GM12892 (cell line): ENCODE measurements around the gene TMEM151A.

ENCODE experiments used
- DNase-seq: peaks from one replicate; pipeline ENCODE4 v3.0.0; 2011; ENCODE audit not compliant: insufficient read length
- FAIRE-seq: peaks from 2 replicates; lab custom pipeline; 2011; peaks lifted over from hg19 to GRCh38; lab: Jason Lieb, UNC
- POLR2A ChIP-seq: IDR thresholded peaks from 2 replicates; pipeline ENCODE4 v1.6.1; 2011; ENCODE audit warnings: low read depth, low read length, control low read depth
- POLR2AphosphoS5 ChIP-seq: IDR thresholded peaks from 2 replicates; pipeline ENCODE4 v1.6.1; 2011; ENCODE audit warnings: low read depth, low read length, control low read depth
- TAF1 ChIP-seq: IDR thresholded peaks from 2 replicates; pipeline ENCODE4 v1.6.1; 2011; ENCODE audit warnings: low read depth, mild to moderate bottlenecking, control low read depth, low read length, borderline replicate concordance

Gene TMEM151A

GRCh38 chr11:66325263-66325671, 33.6 kb downstream of the TMEM151A start:
- DNase-seq: no peak
- no peak for TF ChIP-seq TAF1
- TF ChIP-seq POLR2A: no peak
- no peak for TF ChIP-seq POLR2AphosphoS5
- FAIRE-seq: no peak

GRCh38 chr11:66326261-66327111, 34.8 kb downstream of the TMEM151A start:
- no peak for FAIRE-seq
- TF ChIP-seq TAF1: no peak
- no peak for TF ChIP-seq POLR2A
- no peak for TF ChIP-seq POLR2AphosphoS5

GRCh38 chr11:66327171-66328030, 35.7 kb downstream of the TMEM151A start:
- FAIRE-seq: no peak
- TF ChIP-seq POLR2AphosphoS5: no peak
- no peak for TF ChIP-seq POLR2A
- no peak for TF ChIP-seq TAF1
- no peak for DNase-seq

More at GRCh38 chr11:66326261-66327111, 34.8 kb downstream of the TMEM151A start:
- no peak for DNase-seq

GRCh38 chr11:66328031-66328301, 36.3 kb downstream of the TMEM151A start:
- no peak for TF ChIP-seq POLR2AphosphoS5
- no peak for TF ChIP-seq POLR2A
- TF ChIP-seq TAF1: no peak
- DNase-seq (no peak), FAIRE-seq (no peak)

- peak; percentile 88 for DNase-seq
- FAIRE-seq: peak; percentile 100
- TF ChIP-seq POLR2A (no peak), TAF1 (no peak), POLR2AphosphoS5 (no peak)
Observed at GRCh38 chr11:66328302-66329144, 36.8 kb downstream of the TMEM151A start.

GRCh38 chr11:66329165-66329673, 37.5 kb downstream of the TMEM151A start:
- no peak for FAIRE-seq
- no peak for TF ChIP-seq POLR2AphosphoS5
- DNase-seq: no peak

GRCh38 chr11:66330931-66331330, 39.2 kb downstream of the TMEM151A start:
- DNase-seq (no peak), FAIRE-seq (no peak)
- no peak for TF ChIP-seq POLR2A
- no peak for TF ChIP-seq TAF1
- TF ChIP-seq POLR2AphosphoS5: no peak

GRCh38 chr11:66331542-66332370, 40.1 kb downstream of the TMEM151A start:
- FAIRE-seq: no peak
- no peak for DNase-seq
- TF ChIP-seq POLR2A: no peak
- no peak for TF ChIP-seq POLR2AphosphoS5
- TF ChIP-seq TAF1: no peak

GRCh38 chr11:66332371-66333219, 40.9 kb downstream of the TMEM151A start:
- FAIRE-seq: no peak

More at GRCh38 chr11:66332371-66333219, 40.9 kb downstream of the TMEM151A start:
- no peak for DNase-seq
- TF ChIP-seq POLR2AphosphoS5 (no peak), TAF1 (no peak), POLR2A (no peak)
